Measurements from ENCODE around the gene MUC7.
"Not testable (repeated sequence)": the region's sequence is repeated elsewhere in the genome, so short reads cannot be mapped to it uniquely, and the experiment has no call there.

Gene MUC7

DNA sequence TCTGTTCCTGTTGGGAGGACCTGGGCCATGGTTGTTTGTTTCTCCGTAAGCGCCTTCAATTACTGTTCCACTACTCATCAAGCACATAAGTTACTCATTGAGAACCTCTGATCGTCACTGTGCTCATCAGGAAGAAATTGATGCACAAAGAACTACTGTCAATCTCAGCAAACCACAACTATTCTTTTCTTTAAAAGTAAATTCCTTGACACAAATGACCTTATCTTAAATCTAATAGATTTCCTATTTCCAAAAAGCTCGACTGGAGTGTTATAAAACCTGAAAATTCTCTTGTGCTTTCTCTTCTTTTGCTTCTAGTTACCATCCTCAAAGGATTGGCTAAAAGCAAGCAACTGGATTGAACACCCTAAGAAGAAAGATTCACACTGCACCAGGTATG is at the start of gene MUC7:
MUC7 (plus strand) TSS at position 301 of the 400 bp plus-strand sequence. CDS start 1,825 bp downstream, outside the sequence.
- no peak for DNase-seq

DNA sequence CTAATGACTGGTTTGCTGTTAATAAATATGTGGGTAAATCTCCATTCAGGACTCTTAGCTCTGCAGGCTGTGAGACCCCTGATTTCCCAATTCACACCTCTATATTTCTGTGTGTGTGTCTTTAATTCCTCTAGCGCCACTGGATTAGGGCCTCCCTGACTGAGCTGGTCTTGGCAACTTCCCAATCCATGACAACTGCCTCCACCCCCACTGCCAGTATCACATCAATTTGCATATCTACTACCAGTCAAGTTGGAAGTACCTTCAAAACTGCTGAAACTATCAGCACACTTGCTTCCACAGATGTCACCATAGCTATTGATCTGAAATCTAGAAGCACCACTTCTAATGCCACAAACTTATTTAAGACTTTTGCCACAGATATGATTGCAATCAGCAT is 46.7 kb upstream of the MUC7 start:
- DNase-seq, result no peak

DNA sequence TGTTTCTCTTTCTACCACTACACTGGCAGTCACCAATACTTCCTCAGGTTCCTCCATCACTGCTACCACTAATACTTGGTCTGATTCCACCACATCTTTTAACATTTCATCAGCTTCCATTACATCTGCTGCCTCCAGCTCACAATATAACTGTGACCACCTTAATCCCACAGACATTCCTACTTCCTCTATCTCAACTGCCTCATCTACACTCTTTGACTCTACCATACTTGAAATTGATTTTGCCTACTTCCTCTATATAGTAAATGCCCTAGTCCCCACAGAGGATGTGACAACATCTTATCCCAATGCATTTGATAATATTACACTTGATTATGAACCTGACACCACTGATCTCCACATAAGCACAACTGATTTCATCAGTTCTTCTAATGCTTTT is 45.2 kb upstream of the MUC7 start:
- no peak for DNase-seq

DNA sequence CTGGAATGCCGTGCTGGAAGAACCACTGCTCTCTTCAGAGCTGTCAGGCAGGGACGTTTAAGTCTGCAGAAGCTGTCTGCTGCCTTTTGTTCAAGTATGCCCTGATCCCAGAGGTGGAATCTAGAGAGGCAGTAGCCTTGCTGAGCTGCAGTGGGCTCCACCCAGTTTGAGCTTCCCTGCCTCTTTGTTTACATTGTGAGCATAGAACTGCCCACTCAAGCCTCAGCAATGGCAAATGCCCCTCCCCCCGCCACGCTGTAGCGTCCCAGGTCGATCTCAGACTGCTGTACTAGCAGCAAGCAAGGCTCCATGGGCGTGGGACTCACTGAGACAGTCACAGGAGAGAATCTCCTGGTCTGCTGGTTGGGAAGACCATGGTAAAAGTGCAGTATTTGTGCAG is 34.8 kb upstream of the MUC7 start:
- DNase-seq, result no peak

DNA sequence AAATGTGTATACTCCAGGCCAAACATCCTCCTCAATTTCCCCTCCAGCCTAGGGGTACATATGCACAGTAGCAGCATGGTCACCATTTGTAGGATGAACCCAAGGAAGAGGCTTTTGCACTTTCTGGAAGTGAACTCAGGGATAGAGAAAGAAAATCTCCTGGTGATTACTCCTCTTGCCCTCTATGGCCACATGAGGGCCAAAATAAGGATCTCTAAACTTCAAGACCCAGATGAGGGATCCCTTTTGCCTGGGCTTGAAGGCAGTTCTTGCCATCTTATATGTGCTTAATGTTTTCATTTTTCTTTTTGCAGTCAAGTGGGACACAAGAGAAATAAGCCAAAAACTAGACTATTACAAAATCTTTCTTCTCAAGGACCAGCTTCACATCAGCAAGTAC is 29.5 kb upstream of the MUC7 start:
- no peak for DNase-seq

DNA sequence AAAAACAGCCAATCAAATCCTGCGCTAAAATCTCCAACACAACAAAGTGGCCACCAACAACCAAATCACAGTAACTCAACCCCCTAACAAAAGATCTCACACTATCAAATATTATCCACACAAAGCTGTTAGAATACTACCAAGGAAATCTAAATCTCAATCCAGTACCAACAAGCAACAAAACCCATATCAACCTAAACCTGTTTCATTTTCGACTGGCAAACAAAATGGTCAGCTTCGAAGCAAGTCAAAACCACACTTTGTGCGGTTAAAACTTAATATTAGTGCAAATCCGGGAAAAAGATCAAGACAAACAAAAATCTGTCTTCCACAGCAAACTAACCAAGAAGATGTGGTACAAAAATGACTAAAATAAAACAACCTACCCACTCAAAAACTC is 28.7 kb upstream of the MUC7 start:
- DNase-seq, result no peak

DNA sequence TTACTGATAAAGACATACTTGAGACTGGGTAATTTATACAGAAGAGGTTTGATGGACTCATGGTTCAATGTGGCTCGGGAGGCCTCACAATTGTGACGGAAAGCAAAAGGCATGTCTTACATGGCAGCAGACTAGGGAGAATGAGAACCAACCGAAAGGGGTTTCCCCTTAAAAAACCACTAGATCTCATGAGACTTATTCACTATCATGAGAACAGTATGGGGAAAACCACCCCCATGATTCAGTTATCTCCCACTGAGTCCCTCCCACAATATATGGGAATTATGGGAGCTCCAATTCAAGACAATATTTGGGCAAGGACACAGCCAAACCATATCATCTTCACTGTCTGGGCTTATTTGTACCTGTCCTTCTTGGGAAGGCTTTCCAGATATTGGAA is 22.8 kb upstream of the MUC7 start:
- DNase-seq, result no peak

DNA sequence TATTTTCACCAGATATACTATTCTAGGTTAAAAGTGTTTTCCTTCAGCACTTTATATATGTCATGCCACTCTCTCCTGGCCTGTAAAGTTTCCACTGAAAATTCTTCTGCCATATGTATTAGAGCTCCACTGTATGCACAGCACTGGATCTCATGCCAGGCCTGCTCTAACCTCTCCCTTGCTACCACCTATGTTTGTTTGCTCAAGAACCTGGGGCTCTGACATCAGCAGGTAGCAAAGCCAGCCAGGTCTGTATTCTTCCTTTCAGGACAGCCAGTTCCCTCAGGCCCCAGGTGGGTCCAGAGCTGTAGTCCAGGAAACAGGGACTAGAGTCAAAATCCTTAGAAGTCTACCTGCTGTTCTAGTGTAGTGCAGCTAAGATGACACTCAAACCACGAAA is 19.1 kb upstream of the MUC7 start:
- DNase-seq, result no peak

DNA sequence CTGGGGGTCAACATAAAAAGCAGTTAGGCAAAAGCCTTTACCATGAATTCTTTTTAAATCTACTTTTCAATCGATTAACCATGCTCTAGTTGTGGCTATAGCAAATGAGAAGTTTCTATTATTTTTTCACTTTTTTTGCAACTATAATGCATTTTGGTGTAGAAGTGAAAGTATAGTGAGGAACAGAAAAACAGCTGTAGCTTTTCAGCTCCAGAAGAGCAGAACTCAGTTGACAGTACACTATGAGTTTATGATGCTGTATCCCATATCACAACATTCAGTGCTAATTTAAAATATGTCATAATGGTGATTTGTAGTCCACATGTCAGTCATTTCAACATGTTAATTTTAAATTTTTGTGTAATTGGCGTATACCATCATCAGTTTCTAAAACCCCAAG is 8.7 kb upstream of the MUC7 start:
- no peak for DNase-seq

DNA sequence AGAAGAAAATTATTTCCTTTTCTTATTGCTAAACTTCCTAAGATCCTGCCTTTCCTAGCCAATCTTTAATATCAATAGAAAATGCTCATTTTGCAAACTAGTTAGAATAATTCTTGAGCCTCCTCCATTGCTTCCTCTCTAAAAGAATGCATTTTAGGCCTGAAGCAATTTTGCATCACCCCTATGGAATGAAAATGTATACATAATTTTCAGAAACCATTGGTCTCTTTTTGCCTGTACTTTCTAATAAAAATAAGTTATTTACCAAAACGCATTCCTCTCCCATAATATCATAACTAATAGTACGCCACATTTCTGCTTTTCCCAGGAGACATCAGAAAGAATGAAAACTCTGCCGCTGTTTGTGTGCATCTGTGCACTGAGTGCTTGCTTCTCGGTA is 1.7 kb downstream of the MUC7 start:
- no peak for DNase-seq

DNA sequence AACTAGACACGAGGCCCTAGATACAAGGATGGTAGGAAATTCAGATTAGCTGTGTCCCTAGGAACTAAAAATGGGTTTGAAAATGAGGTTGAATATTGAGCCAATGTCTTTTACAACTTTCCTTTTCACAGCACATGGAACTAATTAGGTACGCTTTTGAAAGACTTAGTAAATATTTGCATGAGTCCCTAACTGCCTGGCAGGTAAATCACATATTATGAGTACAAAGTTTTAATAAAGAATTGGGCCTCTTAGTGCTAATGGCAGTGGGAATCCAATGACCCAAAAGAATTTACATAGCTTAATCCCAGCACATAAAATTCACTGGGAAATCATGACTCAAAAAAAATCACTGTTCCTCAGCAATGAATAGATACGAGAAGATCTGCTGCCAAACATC is 16.8 kb downstream of the MUC7 start:
- DNase-seq, result no peak

DNA sequence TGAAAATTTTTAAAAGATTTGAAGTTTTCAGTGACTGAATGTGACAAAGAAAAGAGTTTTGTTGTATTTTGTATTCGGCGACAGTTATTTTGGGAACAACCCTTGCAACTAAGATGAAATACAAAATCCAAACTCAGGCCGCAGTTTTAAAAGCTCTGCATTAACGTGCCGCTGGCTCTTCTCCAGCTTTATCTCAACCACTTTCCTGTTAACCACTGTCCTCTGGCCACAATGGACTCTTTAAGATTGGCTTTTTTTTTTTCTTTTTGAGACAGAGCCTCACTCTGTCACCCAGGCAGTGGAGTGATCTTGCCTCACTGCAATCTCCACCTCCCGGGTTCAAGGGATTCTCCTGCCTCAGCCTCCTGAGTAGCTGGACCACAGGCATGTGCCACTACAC is 24.2 kb downstream of the MUC7 start:
- no peak for DNase-seq

DNA sequence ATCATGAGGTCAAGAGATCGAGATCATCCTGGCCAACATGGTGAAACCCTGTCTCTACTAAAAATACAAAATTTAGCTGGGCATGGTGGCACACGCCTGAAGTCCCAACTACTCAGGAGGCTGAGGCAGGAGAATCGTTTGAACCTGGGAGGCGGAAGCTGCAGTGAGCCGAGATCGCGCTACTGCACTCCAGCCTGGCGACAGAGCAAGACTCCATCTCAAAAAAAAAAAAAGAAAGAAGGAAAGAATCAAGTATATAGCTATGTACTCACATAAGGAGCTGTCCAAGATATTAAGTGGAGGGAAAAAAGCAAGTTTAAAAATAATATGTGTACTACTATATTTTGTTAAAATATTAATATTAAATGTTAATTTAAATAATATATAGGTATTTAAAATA is 29.8 kb downstream of the MUC7 start:
- not testable (repeated sequence) for DNase-seq

DNA sequence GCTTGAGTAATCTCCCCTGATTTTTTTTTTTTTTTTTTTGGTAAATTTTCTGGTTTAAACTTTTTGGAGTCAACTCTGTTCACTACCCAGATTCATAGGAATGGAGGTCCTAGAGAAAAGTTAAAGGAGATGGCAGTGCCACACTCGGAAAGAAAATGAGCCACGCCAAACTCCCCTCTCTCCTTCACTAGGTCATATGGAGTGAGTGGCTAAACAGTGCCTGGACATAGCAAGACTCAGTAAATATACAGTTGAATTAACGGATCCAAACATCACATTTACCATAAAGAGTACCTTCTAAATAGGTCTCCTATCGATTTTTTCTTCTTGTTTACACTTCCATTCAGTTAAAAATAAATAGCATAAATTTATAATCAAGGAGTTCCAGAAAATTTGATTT is 32.7 kb downstream of the MUC7 start:
- DNase-seq, result no peak

DNA sequence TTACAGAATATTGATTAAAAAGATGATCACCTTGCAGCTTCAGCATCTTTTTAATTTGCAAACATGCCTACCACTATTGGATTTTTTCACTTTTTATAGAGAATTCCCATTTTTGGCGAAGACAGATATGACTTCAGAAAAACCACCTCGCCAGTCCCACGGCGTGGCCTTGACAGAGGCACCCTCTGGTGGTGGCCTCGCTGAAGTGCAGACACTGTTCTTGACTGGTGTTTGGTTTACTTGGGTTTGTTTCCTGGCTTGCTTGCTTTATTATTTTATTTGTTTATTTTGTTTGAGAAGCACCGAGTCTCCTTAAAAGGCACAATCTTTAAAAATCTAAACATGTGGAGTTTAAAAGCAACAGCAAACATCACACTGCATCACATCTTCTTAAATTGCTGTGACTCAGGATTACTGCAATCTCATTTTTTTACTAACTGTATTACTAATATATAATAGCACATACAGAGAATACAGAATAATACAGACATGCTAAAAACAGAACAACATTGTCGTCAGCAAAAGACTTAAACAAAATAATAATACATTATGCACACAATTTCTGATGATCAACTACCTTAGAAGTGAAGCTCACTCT is 33.3 kb downstream of the MUC7 start:
- DNase-seq, result no peak

DNA sequence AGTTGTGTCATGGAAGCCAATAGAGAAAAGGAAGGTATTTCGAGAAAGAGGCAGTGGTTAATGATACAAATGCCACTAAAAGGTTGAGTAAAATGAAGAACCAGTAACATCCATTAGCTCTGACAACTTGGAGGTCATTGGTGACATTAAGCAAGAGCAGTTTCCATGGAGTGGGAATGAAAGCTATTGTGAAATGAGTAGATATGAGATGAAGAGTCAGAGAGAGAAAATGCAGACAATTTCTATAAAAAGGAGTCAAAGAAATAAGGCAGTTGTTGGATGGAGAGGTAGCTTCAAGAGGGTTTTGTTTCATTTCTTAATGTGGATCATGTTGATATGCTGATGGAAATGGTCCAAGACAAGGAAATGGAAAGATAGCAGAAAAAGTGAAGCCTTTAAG is 36.8 kb downstream of the MUC7 start:
- DNase-seq, result no peak

DNA sequence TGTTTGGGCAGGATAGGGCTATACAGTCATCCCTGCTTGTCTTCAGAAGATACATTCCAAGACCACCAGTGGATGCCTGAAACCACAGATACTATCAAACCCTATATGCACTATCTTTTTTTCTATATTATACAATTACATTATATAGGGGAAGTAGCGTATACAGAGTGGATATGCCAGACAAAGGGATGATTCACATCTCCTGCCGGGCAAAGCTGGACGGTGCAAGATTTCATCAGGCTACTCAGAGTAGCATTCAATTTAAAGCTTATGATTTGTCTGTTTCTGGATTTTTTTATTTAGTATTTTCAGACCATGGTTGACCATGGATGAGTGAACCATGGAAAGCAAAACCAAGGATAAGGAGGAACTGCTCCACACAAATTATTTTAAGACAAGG is 39.4 kb downstream of the MUC7 start:
- no peak for DNase-seq

DNA sequence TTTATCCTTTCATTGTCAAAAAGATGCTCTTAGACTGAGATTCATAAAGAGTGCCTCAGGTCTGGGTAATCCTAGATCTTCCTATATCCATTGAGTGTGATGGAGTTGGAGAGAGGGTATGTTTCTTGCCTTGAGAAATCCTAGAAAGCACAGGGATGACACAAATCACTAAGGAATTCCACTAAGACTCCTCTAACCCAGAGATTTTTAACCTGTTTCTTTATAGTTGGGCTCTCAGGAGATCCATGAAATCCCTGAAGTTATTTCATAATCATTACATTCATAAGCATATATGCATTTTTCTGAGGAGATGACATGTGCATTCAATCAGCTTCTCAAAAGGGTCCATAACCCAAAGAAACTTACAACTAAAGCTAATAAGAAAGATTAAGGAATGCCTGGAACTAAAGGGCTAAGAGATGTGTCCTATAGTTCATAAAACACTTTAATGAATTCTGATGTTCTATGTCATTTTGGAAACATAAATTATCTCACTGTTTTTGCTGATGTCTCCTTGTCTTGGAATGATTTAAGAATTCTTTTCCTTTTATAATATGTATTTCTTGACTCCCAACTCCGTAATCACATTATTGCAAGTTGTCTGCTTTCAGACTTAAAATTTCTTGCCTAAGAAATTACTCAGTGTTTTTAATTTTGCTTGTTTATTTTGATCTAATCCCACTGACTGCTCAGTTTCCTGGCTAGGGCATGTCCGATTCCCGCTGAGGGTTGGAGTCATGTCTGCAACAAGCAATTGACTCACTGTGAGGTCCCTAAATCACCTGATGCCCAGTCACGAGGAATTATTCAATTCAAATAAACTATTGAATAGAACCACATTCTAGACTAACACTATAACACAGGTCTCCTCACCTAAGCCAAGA is 43.6 kb downstream of the MUC7 start:
- DNase-seq, result no peak

DNA sequence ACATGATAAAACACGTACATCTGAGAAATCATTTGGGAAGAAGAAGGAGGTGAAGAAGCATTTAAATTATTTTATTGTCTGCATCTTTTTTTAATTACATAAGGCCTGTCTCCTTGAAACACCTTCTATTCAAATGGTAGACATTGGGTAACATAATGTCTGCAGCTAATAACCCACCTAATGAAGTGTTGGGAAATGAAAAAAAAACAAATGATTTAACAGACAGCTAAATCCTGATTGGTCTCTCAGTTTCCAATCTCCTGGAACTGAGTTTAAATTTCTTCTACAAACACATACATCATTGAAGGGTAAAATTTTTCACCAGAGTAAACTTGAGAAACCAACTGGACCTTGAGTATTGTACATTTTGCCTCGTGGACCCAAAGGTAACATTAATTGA is 46.3 kb downstream of the MUC7 start, which contains the start of gene AMTN:
AMTN (plus strand) TSS at position 301 of the 400 bp plus-strand sequence. CDS start 209 bp downstream, outside the sequence.
- no peak for DNase-seq

DNA sequence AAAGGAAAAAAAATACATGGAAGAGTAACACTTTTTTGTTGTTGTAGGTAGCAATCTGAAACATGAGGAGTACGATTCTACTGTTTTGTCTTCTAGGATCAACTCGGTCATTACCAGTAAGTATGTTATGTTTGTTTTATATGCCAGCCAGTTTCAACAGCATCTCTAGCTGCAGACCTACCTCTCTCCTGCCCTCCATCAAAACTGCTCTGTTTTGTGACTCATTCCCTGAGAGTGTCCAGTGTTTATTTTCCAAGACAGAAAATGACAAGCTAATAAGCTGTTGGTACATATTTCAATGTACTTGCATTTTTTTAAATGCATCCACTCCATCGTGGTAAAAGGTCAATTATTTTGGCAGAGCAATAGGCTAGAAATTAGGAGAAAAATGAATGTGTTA is 46.7 kb downstream of the MUC7 start:
- no peak for DNase-seq

DNA sequence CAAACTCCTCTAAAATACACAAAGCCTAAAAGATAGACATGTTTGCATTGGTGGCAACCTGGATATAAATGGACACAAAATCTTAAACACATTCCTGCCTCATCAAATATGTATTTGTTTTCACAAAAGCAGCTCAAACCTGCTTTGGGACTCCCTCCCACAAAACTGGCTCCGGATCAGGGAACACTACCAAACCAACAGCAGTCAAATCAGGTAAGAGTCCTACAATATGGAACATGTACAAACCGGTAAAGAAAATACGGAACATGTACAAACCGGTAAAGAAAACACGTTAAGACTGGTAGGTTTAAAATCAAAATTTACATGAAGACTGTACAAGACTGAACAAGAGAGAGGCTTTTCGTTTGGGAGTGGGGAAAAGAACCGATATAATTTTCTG is 50.6 kb downstream of the MUC7 start:
- no peak for DNase-seq

DNA sequence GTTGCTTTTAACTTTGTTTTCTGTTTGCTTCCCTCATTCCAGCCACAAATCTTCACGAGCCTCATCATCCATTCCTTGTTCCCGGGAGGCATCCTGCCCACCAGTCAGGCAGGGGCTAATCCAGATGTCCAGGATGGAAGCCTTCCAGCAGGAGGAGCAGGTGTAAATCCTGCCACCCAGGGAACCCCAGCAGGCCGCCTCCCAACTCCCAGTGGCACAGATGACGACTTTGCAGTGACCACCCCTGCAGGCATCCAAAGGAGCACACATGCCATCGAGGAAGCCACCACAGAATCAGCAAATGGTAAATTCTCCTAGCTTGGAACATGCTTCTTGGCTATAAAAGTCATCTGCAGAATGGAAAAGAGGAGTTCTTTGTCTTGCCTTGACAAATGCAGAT is 59.0 kb downstream of the MUC7 start:
- DNase-seq, result no peak

DNA sequence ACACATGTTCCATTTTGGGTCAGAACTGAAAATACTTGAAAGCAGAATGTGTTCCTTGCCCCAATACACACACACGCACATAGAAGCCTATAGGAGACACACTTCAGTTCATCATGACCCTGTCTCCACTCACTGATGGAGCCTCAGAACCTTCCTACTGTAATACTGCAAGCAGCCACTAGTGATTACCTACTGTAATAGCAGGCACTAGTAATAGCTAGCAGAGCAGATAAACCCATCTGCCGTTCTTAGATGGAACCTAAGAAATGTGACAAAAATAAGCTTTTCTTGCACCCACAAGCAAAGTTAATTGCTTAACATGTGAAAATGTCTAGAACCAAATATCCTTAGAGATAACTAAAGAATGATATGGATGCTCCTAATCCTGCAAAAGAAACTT is 60.0 kb downstream of the MUC7 start:
- DNase-seq, result no peak
